Fibroblast of gingiva (primary cell): ENCODE measurements around the gene CEP89.
"Not testable (repeated sequence)": the region's sequence is repeated elsewhere in the genome, so short reads cannot be mapped to it uniquely, and the experiment has no call there.

ENCODE experiments used
- DNase-seq: peaks from one replicate; pipeline ENCODE4 v3.0.0-alpha.2; 2011; ENCODE audit warnings: low read depth

Gene CEP89

GRCh38 chr19:32869966-32870573, 101.7 kb downstream of the CEP89 start:
- no peak for DNase-seq

GRCh38 chr19:32869369-32869965, 102.3 kb downstream of the CEP89 start, which contains the start of gene SLC7A9:
Gene SLC7A9, minus strand, starts transcription at chr19:32869767. Its CDS starts 1,233 bp downstream, at chr19:32868534.
- DNase-seq: no peak

DNA sequence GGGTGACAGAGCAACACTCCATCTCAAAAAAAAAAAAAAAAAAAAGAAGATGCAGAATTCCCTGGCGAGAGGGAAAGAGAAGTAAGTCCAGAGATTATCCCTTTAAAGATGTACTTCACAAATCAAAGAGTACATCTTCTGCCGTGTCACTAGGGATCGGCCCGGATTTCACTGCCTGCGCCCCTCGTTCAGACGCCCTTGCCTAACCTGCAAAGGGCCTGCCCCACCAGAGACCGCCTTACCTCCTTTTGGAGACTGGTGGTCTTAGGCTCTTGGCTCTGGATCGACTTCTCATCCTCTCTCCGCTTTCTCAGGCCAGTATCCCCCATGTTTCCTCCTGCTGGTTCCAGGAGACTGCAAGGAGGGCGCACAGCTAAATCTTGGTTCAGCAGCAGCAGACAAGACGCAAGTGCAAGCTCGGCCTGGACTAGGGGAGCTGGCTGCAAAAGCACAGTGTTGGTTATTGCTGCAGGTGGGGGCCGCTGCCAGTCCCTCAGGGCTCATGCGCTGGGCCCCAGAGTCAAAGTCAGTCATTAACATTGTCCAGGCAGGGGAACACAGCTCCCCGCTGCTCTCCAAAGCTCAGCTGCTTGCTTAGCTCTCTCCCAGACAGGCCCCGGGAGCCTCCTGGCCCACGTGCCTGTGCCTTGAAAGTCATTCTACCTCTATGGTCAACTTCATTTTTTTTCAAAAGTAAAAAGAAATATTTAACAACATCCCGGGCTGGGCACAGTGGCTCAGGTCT, 103.4 kb downstream of the CEP89 start:
- DNase-seq: no peak

DNA sequence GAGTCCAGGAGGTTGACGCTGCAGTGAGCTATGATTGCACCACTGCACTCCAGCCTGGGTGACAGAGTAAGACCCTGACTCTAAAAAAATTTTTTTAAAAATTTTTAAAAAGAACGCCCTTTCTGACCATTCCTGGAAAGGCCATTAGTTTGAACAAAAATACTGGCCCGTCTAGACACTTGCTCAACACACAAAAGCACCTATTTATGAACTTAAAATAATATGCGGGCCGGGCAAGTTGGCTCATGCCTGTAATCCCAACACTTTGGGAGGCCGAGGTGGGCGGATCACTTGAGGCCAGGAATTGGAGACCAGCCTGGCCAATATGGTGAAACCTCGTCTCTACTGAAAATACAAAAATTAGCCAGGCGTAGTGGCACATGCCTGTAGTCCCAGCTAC, 104.3 kb downstream of the CEP89 start:
- not testable (repeated sequence) for DNase-seq

- DNase-seq: no peak
Observed at GRCh38 chr19:32866564-32867265, 105.0 kb downstream of the CEP89 start.

GRCh38 chr19:32866061-32866460, 105.7 kb downstream of the CEP89 start:
- no peak for DNase-seq

DNA sequence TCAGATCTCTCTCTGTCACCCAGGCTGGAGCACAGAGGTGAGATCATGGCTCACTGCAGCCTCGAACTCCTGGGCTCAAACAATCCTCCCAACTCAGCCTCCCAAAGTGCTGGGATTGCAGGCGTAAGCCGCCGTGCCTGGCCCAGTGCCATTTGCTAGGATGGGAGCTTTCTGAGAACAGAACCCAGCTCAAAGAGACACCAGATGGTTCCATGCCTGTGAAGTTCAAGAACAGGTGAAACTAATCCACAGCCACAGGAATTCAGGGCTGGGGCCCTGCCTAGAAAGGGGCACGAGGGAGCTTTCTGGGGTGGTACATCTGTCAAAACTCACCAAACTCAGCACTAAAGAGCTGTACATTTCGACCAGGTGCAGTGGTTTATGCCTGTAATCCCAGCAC, 106.4 kb downstream of the CEP89 start:
- no peak for DNase-seq

- DNase-seq: no peak
Observed at GRCh38 chr19:32864318-32865007, 107.3 kb downstream of the CEP89 start.

DNA sequence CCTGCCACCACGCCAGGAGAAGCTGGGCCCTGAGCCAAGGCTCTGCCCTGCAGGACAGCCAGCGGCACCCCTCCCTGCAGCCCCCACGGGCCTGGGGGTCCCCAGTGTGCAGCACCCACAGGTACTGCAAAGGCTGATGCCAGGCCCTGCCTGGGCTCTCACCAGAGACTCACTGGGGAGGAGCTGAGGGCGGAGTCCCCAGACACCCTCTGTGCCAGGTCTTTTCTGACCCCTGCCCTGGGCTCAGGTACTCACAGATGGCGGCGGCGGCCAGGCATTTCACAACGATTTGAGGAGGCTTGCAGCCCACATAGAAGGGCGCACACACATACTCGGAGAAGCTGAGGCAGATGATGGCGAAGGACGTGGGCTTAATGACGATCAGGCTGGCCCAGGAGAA, 107.9 kb downstream of the CEP89 start:
- no peak for DNase-seq

- DNase-seq: no peak
Observed at GRCh38 chr19:32863301-32863700, 108.5 kb downstream of the CEP89 start.

DNA sequence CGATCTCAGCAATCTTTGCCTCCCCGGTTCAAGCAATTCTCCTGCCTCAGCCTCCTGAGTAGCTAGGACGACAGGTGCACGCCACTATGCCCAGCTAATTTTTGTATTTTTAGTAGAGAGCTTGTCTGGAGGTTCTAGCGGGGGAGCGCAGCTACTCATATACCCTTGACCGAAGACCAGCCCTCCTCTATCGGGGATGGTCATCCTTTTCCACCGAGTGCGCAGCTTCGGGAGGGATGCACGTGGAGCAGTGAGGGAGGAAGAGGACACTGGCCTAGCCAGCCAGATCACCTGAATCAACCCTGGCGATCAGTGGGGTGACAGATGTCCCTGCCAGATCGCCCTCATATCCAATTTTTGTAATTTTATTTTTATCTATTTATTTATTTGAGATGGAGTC, 109.0 kb downstream of the CEP89 start:
- DNase-seq: no peak

- no peak for DNase-seq
Observed at GRCh38 chr19:32862173-32862572, 109.6 kb downstream of the CEP89 start.

DNA sequence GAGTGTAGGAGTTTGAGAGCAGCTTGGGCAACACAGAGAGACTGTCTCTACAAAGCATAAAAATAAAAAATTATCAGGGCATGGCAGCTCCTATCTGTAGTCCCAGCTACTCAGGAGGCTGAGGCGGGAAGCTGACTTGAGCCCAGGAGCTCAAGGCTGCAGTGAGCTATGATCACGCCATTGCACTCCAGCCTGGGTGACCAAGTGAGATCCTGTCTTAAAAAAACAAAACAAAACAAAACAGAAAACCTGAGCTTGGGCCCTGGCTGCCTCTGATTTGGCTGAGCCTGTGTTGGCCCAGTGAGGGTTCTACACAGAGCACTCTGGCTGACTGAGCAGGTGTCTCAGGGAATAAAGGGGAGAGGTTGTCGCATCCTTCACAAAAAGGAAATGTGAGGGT, 110.2 kb downstream of the CEP89 start:
- no peak for DNase-seq

- no peak for DNase-seq
Observed at GRCh38 chr19:32859591-32859990, 112.2 kb downstream of the CEP89 start.

GRCh38 chr19:32858559-32858958, 113.2 kb downstream of the CEP89 start:
- DNase-seq: no peak

DNA sequence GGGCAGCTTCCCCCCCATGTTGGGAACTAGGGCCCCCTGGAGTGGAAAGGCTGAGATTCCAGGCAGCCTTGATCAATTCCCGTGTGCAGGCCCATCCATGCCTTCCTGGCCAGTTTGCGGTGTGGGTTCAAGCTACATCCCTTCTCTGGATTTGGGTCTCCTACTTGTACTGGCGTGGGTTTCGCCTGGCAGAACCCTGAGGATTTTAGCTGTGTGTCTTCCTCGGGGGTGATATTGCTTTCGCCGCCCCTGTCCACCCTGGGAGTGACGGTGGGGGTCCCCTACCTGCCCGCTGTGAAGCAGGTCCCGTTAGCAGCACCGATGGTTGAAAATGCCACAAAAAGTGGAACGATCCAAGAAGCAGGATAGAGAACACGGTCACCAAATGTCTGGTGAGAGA, 113.6 kb downstream of the CEP89 start:
- no peak for DNase-seq

DNA sequence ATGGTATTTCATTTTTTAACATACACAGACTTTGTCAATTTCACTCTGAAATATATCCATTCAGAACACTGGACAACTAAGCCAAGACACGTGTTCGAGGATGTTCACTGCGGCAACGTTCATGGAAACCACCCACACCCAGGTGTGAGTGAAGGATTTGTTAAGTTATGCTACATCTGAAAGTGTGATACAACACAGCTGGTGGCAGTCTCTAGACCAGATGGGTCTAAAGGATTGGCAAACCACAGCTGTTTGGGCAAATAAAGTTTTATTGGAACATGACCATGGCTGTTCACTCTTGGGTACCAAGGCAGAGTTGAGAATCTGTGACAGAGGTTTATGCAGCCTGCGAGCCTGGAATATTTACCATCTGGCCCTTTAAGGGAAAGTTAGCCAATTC, 114.2 kb downstream of the CEP89 start:
- no peak for DNase-seq

DNA sequence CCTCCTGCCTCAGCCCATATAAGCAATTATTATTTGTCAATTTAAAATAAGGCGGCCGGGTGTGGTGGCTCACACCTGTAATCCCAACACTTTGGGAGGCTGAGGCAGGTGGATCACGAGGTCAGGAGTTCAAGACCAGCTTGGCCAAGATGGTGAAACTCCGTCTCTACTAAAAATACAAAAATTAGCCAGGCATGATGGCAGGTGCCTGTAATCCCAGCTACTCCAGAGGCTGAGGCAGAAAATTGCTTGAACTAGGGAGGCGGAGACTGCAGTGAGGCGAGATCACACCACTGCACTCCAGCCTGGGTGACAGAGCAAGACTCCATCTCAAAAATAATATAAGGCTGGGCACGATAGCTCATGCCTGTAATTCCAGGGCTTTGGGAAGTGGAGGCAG, 114.9 kb downstream of the CEP89 start:
- DNase-seq: not testable (repeated sequence)

GRCh38 chr19:32852216-32852615, 119.5 kb downstream of the CEP89 start:
- no peak for DNase-seq

DNA sequence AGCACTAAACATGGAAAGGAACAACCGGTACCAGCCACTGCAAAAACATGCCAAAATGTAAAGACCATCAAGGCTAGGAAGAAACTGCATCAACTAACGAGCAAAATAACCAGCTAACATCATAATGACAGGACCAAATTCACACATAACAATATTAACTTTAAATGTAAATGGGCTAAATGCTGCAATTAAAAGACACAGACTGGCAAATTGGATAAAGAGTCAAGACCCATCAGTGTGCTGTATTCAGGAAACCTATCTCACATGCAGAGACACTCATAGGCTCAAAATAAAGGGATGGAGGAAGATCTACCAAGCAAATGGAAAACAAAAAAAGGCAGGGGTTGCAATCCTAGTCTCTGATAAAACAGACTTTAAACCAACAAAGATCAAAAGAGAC, 123.7 kb downstream of the CEP89 start:
- DNase-seq: not testable (repeated sequence)

DNA sequence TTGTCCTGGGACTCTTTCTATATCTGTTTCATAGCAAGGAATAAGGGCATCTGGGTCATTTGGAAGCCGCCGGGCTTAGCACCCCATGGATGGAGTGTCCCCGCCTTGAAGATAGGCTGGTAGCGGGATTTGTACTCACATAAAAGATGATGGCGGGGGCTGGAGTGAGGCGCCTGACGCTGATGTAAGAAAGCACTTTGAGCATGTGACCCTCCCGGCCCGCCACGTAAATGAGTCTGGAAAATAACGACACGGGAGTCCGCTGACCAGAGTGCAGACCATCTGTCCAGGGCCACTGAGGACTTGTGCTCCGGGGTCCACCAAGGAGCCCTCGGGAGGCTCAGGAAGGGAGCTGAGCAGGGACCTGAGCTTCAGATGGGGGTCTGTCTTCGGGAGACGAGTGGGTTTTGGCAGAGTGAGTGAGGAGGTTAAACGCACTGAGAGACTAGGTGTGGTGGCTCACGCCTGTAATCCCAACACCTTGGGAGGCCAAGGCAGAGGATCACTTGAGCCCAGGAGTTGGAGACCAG, 128.0 kb downstream of the CEP89 start:
- DNase-seq: no peak

DNA sequence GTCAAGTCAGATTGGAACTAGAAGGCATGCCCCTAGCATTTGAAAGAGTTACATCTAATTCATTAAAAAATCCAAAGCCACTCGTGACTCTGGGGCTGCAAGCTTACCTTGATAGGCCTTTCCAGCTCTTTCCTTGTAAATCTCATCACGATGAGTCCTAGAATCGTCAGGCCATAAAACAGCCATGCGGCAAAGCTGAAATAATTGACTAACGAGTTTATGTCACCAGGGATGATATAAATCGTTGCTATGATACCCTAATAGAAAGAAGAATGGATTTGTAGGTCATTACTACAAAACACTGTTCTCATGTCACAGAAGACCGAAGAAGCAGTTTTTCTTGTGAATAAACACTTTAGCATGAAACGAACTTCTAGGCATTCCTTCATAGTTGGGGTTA, 129.7 kb downstream of the CEP89 start:
- no peak for DNase-seq
